Trophoblast cell (in vitro differentiated cells and primary cell): ENCODE results near the gene FAM186B.
A peak's percentile ranks its signal among the peaks of the same experiment; 100 is the strongest.

Experiments
- DNase-seq, 2 donors: peaks; one replicate each; pipeline ENCODE4 v3.0.0-alpha.2; 2016
- H2AFZ ChIP-seq: 2 replicates; pipeline ENCODE4 v1.6.1; 2013; ENCODE audit warnings: low read length, moderate library complexity, mild to moderate bottlenecking; ENCODE audit not compliant: insufficient read depth, poor library complexity
- H2AK5ac ChIP-seq: 2 replicates; pipeline ENCODE4 v1.6.1; 2013; ENCODE audit warnings: mild to moderate bottlenecking, low read length
- H2BK120ac ChIP-seq: 2 replicates; pipeline ENCODE4 v1.6.1; 2013; ENCODE audit warnings: low read length, mild to moderate bottlenecking, moderate library complexity; ENCODE audit not compliant: insufficient read depth, poor library complexity
- H2BK12ac ChIP-seq: 2 replicates; pipeline ENCODE4 v1.6.1; 2013; ENCODE audit warnings: mild to moderate bottlenecking, low read length, moderate library complexity
- H2BK5ac ChIP-seq: 2 replicates; pipeline ENCODE4 v1.6.1; 2013; ENCODE audit warnings: low read length, low read depth, moderate library complexity, mild to moderate bottlenecking; ENCODE audit not compliant: poor library complexity
- H3K14ac ChIP-seq: 2 replicates; pipeline ENCODE4 v1.6.1; 2013; ENCODE audit warnings: mild to moderate bottlenecking, low read length
- H3K18ac ChIP-seq: 2 replicates; pipeline ENCODE4 v1.6.1; 2013; ENCODE audit warnings: mild to moderate bottlenecking, low read length
- H3K23ac ChIP-seq: 2 replicates; pipeline ENCODE4 v1.6.1; 2013; ENCODE audit warnings: low read length
- H3K27ac ChIP-seq: 2 replicates; pipeline ENCODE4 v1.5.1; 2013; ENCODE audit warnings: low read depth, mild to moderate bottlenecking, inconsistent platforms, low read length, moderate library complexity
- H3K27me3 ChIP-seq: 2 replicates; pipeline ENCODE4 v1.6.1; 2013; ENCODE audit warnings: inconsistent platforms, mild to moderate bottlenecking, low read length, moderate library complexity; ENCODE audit not compliant: insufficient read depth
- H3K36me3 ChIP-seq, 2 experiments: 1 replicate in 1 of 2; 2 replicates in 1 of 2; pipeline ENCODE4 v1.6.1; 2013; ENCODE audit warnings: low read length in 2 of 2, mild to moderate bottlenecking in 2 of 2, moderate library complexity in 1 of 2; ENCODE audit not compliant: insufficient read depth in 2 of 2, control insufficient read depth in 1 of 2
- H3K4ac ChIP-seq: 2 replicates; pipeline ENCODE4 v1.6.1; 2013; ENCODE audit warnings: low read depth, mild to moderate bottlenecking, low read length, moderate library complexity
- H3K4me1 ChIP-seq, 2 experiments: 1 replicate in 1 of 2; 2 replicates in 1 of 2; pipeline ENCODE4 v1.6.1; 2013; ENCODE audit warnings: low read length in 2 of 2, mild to moderate bottlenecking in 2 of 2, moderate library complexity in 1 of 2; ENCODE audit not compliant: insufficient read depth in 2 of 2, control insufficient read depth in 1 of 2
- H3K4me2 ChIP-seq: 2 replicates; pipeline ENCODE4 v1.6.1; 2013; ENCODE audit warnings: inconsistent platforms, mild to moderate bottlenecking, low read length, moderate library complexity
- H3K4me3 ChIP-seq: 2 replicates; pipeline ENCODE4 v1.5.1; 2013; ENCODE audit warnings: mild to moderate bottlenecking, low read depth, low read length, inconsistent platforms
- H3K79me1 ChIP-seq: one replicate; pipeline ENCODE4 v1.6.1; 2013; ENCODE audit warnings: low read length
- H3K79me2 ChIP-seq: 2 replicates; pipeline ENCODE4 v1.6.1; 2013; ENCODE audit warnings: low read length, mild to moderate bottlenecking; ENCODE audit not compliant: control insufficient read depth, insufficient read depth, poor library complexity
- H3K9ac ChIP-seq: 2 replicates; pipeline ENCODE4 v1.6.1; 2013; ENCODE audit warnings: mild to moderate bottlenecking, low read length
- H3K9me3 ChIP-seq: 2 replicates; pipeline ENCODE4 v1.6.1; 2013; ENCODE audit warnings: low read depth, mild to moderate bottlenecking, control low read depth, inconsistent platforms, low read length; ENCODE audit not compliant: insufficient read depth
- H4K12ac ChIP-seq: 2 replicates; pipeline ENCODE4 v1.6.1; 2013; ENCODE audit warnings: low read depth, mild to moderate bottlenecking, low read length, moderate library complexity
- H4K8ac ChIP-seq: 2 replicates; pipeline ENCODE4 v1.6.1; 2013; ENCODE audit warnings: low read depth, mild to moderate bottlenecking, low read length, moderate library complexity
- H4K91ac ChIP-seq: one replicate; pipeline ENCODE4 v1.6.1; 2013; ENCODE audit warnings: low read depth, mild to moderate bottlenecking, low read length, moderate library complexity
- WGBS: extraction: QIAGEN DNeasy Blood & Tissue Kit; methylation state at CpG from one replicate; pipeline ENCODE4 v1.1.7; 2013; ENCODE audit warnings: missing lambda C conversion rate; ENCODE audit not compliant: insufficient read length, insufficient coverage; ENCODE audit errors: extremely low coverage; 5-methylcytosine and 5-hydroxymethylcytosine counted together

The FAM186B gene

DNA sequence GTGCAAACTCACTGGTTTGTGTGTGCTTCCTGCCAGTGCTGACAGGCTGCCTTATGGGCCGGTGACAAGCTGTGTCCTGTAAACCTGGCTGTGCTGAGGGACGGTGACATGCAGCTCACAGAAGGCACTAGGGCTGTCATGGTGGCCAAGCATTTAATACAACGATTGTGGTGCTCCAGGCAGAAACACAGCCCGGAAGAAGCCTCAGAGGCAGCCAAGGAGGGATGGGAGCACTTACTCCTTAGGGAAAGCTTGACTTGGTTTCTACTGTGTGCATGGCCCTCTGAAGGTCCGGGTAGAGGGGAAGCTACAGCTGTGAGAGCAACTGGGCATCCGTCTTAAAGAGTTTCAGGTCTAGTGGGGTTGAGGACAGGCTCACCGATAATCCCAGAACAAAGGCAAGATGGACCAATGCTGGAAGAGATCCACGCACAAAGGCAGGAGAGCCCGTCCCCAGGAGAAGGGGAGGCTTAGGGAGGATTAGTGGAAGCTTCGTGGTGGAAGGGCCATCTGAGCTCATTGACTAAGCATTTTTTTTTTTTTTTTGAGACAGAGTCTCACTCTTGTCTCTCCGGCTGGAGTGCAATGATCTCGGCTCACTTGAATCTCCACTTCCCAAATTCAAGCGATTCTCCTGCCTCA lies 26.8 kb downstream of the FAM186B start:
- peaks cover 9 to 10% of the 10 kb centered on the region in 2 experiments for H3K36me3 ChIP-seq
- H3K4me2 ChIP-seq: no peak overlapping the region
- no peak overlapping the region for H3K23ac ChIP-seq
- no peak overlapping the region for H4K91ac ChIP-seq
- H3K4ac ChIP-seq: no peak overlapping the region
- no peak overlapping the region for H3K27ac ChIP-seq
- H3K9ac ChIP-seq: no peak overlapping the region
- no peak overlapping the region for H2BK5ac ChIP-seq
- peaks cover 3 to 7% of the 10 kb centered on the region in 2 experiments for H3K4me1 ChIP-seq
- H3K14ac ChIP-seq: no peak overlapping the region
- H2BK12ac ChIP-seq: no peak overlapping the region
- no peak overlapping the region for H4K8ac ChIP-seq
- no peaks in the 10 kb centered on the region for H3K79me2 ChIP-seq
- no peak overlapping the region for H3K18ac ChIP-seq
- no peak overlapping the region for H2BK120ac ChIP-seq
- H3K79me1 ChIP-seq: no peaks in the 10 kb centered on the region
- H2AFZ ChIP-seq: no peak overlapping the region
- no peak overlapping the region for H4K12ac ChIP-seq
- DNase-seq: no peak
- H3K27me3 ChIP-seq: no peaks in the 10 kb centered on the region
- no peaks in the 10 kb centered on the region for H3K9me3 ChIP-seq
- no peak overlapping the region for H2AK5ac ChIP-seq
- H3K4me3 ChIP-seq: no peak overlapping the region
- no CpG with 5 or more reads among the region's 13 CpGs for WGBS

DNA sequence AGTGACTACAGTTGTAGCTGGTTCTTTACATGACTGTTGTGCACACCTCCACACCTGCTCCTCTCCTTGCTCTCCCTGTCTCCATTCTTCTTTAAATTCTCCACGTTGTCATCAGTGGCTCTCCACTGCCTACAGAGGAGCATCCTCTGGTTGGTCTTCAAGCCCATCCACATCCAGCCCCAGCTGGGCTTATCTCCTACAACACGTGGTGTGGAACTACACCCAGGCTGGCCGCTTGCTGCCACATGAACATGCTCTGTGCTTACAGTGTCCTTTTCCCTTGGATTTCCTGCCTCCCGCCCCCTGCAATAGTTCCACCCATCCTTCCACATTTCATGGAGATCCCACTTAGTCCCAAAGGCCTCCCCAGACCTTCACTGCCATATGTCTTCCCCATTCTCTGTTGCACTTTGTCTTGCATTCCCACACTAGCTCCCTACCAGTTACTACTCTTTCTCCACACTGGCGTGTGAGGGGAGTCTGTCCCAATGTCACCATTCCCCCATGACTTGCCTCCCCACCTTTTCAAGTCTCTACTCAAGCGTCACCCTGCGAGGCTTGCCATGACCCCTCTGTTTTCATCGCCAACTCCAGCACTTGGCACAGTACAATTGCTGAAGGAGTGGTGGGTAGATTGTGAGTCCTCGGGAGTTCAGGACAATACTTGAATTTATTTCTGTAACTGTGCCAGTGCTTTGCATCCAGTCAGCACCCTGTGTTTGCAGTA lies 27.7 kb downstream of the FAM186B start:
- no peak overlapping the region for H3K9ac ChIP-seq
- H3K4me3 ChIP-seq: no peak overlapping the region
- H4K91ac ChIP-seq: no peak overlapping the region
- no peak overlapping the region for H2AK5ac ChIP-seq
- peaks cover 3 to 7% of the 10 kb centered on the region in 2 experiments for H3K4me1 ChIP-seq
- no peak overlapping the region for H4K12ac ChIP-seq
- no peaks in the 10 kb centered on the region for H3K9me3 ChIP-seq
- H3K18ac ChIP-seq: no peak overlapping the region
- peaks cover 6 to 7% of the 10 kb centered on the region in 2 experiments for H3K36me3 ChIP-seq
- no peaks in the 10 kb centered on the region for H3K27me3 ChIP-seq
- no peak overlapping the region for H3K23ac ChIP-seq
- H2AFZ ChIP-seq: no peak overlapping the region
- no peak overlapping the region for H3K14ac ChIP-seq
- no peak overlapping the region for H2BK5ac ChIP-seq
- no CpG with 5 or more reads among the region's 9 CpGs for WGBS
- no peak overlapping the region for H4K8ac ChIP-seq
- no peak overlapping the region for H3K4ac ChIP-seq
- H3K4me2 ChIP-seq: no peak overlapping the region
- no peak overlapping the region for H2BK12ac ChIP-seq
- H2BK120ac ChIP-seq: no peak overlapping the region
- H3K79me2 ChIP-seq: no peaks in the 10 kb centered on the region
- no peak for DNase-seq
- no peaks in the 10 kb centered on the region for H3K79me1 ChIP-seq
- no peak overlapping the region for H3K27ac ChIP-seq

GRCh38 chr12:49568442-49569162 lies 36.8 kb downstream of the FAM186B start:
- peaks cover 8% of the 10 kb centered on the region for H3K79me2 ChIP-seq
- peaks cover 2 to 3% of the 10 kb centered on the region in 2 experiments for H3K4me1 ChIP-seq
- H3K4me3 ChIP-seq: peak overlapping the region; percentile 89
- H2BK5ac ChIP-seq: peak overlapping the region; percentile 4
- peak overlapping the region; percentile 59 for H4K8ac ChIP-seq
- peaks cover 24 to 31% of the 10 kb centered on the region in 2 experiments for H3K36me3 ChIP-seq
- H3K79me1 ChIP-seq: peaks cover 8% of the 10 kb centered on the region
- no peak overlapping the region for H2BK12ac ChIP-seq
- no CpG with 5 or more reads among the region's 19 CpGs for WGBS
- peak overlapping the region; percentile 53 for H2BK120ac ChIP-seq
- H3K9me3 ChIP-seq: no peaks in the 10 kb centered on the region
- H3K27me3 ChIP-seq: no peaks in the 10 kb centered on the region
- DNase-seq: peak in 1 of 2 donors; percentile 50
- H3K23ac ChIP-seq: no peak overlapping the region
- H3K14ac ChIP-seq: peak overlapping the region; percentile 27
- no peak overlapping the region for H2AK5ac ChIP-seq
- H3K4ac ChIP-seq: peak overlapping the region; percentile 3
- H3K9ac ChIP-seq: peak overlapping the region; percentile 55
- peak overlapping the region; percentile 60 for H4K91ac ChIP-seq
- peak overlapping the region; percentile 1 for H3K27ac ChIP-seq
- H3K18ac ChIP-seq: no peak overlapping the region
- peak overlapping the region; percentile 84 for H4K12ac ChIP-seq
- peak overlapping the region; percentile 91 for H2AFZ ChIP-seq
- H3K4me2 ChIP-seq: peak overlapping the region; percentile 73

GRCh38 chr12:49567611-49568441 lies 37.6 kb downstream of the FAM186B start, which contains the start of gene MCRS1:
TSS of gene MCRS1 (minus strand) at chr12:49568142. CDS start at chr12:49566731, 1,411 bp downstream.
- H3K4ac ChIP-seq: peak within 1 kb of the TSS; percentile 77
- peak within 1 kb of the TSS; percentile 70 for H3K27ac ChIP-seq
- peaks cover 2 to 3% of the 10 kb centered on the region in 2 experiments for H3K4me1 ChIP-seq
- H2AFZ ChIP-seq: peak within 1 kb of the TSS; percentile 91
- H3K23ac ChIP-seq: no peak within 1 kb of the TSS
- WGBS: no CpG with 5 or more reads among the region's 54 CpGs
- H3K9ac ChIP-seq: peak within 1 kb of the TSS; percentile 86
- DNase-seq: peak; percentile 85 to 92
- H2BK12ac ChIP-seq: no peak within 1 kb of the TSS
- H4K8ac ChIP-seq: peak within 1 kb of the TSS; percentile 98
- peak within 1 kb of the TSS; percentile 92 for H2AK5ac ChIP-seq
- peak within 1 kb of the TSS; percentile 73 for H3K4me2 ChIP-seq
- H3K79me1 ChIP-seq: peaks cover 8% of the 10 kb centered on the region
- H3K79me2 ChIP-seq: peaks cover 8% of the 10 kb centered on the region
- peak within 1 kb of the TSS; percentile 89 for H2BK5ac ChIP-seq
- peaks cover 32 to 38% of the 10 kb centered on the region in 2 experiments for H3K36me3 ChIP-seq
- no peaks in the 10 kb centered on the region for H3K27me3 ChIP-seq
- peak within 1 kb of the TSS; percentile 77 for H2BK120ac ChIP-seq
- peak within 1 kb of the TSS; percentile 83 for H3K18ac ChIP-seq
- peak within 1 kb of the TSS; percentile 93 for H3K14ac ChIP-seq
- peak within 1 kb of the TSS; percentile 93 for H4K91ac ChIP-seq
- H3K4me3 ChIP-seq: peak within 1 kb of the TSS; percentile 89
- H3K9me3 ChIP-seq: no peaks in the 10 kb centered on the region
- peak within 1 kb of the TSS; percentile 89 for H4K12ac ChIP-seq
